ENCODE results near the gene HES1.
"Not testable (repeated sequence)": the region's sequence is repeated elsewhere in the genome, so short reads cannot be mapped to it uniquely, and the experiment has no call there.

The HES1 gene

GRCh38 chr3:194135806-194136518 lies at the start of gene HES1:
HES1 (plus strand) TSS chr3:194136148; CDS start chr3:194136381, 233 bp downstream.
- peak; percentile 18 to 30 for DNase-seq

- DNase-seq = no peak
Observed at GRCh38 chr3:194086388-194087075, 49.4 kb upstream of the HES1 start.

DNA sequence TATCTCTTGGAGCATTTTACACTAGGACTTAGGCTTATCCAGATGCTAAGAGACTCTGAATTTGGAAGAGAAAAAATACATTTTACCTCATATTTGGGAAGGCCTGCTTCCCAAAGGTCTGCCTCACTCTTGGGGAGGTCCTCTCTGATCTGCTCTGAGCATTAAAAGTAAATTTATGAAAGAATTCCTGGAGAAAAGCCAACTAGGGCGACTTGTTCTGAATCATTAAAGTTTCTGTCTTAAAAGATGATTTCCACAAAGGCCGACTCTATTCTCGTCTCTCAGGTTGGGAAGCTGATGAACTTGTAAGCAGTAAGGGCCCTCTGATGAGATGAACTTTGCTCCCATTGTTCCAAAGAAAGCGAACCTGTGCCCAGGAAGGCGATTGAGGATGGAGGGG lies 48.7 kb upstream of the HES1 start:
- DNase-seq = no peak

DNA sequence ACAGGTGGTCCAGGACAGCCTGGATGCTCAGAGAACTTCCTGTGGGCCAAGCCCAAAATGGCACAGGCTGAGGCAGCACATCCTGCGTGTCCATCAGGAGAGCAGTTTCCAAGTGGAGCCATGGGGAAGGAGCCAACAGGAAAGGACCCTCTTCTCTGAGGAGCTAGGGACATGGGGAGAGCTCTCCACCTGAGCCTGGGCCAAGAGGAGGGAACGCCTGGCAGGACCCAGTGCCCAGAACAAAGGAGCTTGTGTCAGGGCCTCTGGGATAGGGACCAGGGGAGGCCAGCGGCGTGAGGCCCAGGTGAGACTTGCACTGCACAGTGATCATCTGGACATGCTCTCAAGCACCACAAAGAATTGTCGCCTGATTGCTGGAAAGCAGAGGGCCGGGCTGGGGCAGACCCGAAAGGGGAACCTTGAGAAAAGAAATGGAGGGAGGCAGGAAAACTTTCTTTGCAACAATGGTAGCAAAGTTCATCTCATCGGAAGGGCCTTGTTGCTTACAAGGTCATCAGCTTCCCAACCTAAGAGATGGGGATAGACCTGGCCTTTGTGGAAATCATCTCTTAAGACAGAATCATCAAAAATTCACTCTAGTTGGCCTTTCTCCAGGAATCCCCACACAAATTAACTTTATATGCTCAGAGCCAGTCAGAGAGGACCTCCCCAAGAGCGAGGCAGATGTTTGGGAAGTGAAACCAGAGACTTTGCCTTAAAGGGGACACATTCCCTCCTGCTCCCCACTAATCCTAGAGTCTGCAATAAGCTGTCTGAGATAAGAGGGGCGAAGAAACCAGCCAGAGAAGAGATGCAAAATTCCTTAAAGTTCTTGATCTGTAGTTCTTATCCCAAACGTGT lies 47.7 kb upstream of the HES1 start:
- no peak for DNase-seq

- DNase-seq = peak; percentile 20 to 22
Observed at GRCh38 chr3:194089357-194090177, 46.4 kb upstream of the HES1 start.

- DNase-seq = not testable (repeated sequence)
Observed at GRCh38 chr3:194090178-194090555, 45.8 kb upstream of the HES1 start.

- DNase-seq = no peak
Observed at GRCh38 chr3:194090716-194091115, 45.2 kb upstream of the HES1 start.

GRCh38 chr3:194091141-194091540 lies 44.8 kb upstream of the HES1 start:
- DNase-seq = no peak

DNA sequence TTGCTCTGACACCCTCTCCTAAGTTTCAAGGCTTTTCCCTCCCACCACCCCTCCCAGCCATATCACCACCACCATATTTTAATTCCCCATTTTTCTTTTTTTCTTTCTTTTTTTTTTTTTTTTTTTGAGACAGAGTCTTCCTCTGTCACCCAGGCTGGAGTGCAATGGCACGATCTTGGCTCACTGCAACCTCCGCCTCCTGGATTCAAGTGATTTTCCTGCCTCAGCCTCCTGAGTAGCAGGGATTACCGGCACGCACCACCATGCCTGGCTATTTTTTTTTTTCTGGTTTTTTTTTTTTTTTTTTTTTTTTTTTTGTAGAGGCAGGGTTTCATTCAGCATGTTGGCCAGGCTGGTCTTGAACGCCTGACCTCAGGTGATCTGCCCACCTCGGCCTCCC lies 44.1 kb upstream of the HES1 start:
- not testable (repeated sequence) for DNase-seq

DNA sequence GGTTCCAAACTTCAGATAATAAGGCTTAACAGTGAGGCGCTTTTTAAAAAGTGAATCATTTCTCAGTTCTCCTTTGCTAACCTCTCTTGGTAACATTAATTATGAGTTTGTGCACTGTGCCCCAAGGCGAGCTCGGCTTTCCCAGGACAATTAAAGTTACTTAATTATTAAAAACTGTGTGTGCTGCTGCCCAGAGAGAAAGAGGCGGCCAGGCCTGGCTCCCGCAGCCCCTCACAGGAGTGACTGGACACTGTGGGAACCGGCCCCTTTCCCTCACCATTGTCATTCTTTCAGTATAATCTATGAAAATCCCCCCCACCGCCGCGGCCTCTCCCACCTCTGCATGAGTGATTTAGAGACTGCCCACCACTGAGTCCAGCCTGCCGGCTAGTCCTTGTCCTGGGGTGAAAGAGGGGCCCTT lies 43.1 kb upstream of the HES1 start:
- DNase-seq = no peak

DNA sequence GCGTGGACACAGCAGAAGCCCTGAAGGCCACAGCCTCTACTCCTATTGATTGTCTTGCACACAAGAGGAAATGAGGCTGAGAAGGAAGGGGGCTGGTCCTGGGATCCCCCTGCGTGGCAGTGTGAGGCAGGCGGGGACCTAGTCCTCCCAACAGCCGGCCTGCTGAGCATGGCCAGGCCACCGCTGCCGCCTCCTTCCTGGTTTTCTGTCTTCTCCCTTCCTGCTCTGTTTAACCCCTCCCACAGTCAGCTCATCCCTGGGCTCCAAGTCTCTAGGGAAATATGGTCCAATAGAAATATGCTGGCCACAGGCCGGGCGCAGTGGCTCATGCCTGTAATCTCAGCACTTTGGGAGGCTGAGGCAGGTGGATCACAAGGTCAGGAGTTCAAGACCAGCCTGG lies 42.1 kb upstream of the HES1 start:
- no peak for DNase-seq

DNA sequence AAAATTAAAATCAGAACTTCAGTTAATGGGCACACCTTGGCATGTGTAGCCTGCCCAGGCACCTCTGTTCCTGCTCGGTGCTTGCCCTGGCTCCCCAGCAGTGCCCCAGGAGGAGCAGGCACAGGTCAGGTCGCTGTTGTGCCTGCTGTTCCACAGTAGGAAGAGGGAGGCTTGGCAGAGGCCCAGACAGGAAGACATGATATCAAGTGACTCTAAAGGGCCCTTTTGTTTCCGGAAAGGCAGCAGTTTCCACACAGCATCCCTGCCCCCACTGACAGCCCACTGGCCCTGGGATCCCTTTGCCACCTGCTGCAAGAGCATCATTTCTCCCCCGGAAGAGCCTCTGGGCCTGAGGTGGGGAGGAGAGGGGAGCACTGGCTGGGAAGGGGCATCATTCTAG lies 40.5 kb upstream of the HES1 start:
- DNase-seq = no peak

DNA sequence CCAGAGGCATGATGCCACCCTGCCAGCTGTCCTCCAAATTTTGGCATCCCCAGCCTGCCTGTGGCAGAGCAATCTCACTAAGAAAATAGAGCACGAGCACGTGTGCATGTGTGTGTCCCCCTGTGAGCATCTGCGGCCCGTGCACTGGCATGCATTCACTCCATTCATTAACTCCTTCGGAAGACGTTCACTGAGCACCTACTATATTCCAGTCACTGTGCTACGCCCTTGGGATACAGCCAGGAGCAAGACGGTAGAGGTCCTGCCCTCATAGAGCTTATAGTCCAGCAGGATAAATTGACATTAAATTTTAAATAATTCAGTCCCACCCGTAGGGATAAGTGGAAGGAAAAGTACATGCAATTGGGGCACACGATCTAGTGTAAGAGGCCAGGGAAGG lies 40.0 kb upstream of the HES1 start:
- DNase-seq = no peak

DNA sequence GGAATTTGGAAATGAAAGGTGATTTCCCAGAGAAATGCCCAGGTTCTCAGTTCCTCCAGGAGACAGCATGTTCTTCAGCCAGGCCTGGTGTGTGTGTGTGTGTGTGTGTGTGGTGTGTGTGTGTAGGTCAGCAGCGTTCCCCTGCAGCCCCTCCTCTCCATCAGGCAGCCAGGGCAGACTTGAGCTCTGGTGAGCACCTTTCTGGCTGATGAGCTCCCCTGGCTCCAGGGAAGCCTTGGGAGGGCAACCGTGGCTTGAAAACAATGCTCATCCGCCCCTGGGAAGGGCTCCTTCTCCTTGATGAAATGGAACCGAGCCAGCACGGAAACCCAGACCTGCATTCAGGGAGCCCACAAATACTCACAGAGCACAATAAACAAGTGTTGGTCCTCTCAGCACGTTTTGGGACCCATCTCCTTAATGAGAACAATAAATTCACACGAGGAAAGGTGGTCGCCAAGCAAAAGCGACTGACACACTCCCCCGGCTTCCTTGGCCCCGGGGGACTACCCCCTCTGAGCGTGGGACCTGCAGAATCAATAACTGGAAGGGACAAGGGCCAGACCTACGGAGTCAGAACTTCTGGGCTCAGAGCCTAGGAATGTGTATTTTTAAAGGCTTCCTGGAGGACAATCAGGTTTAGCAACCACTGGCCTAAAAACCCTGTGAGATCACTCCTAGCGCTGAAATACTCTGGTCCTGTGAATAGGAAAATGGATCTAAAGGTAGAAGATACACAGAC lies 38.6 kb upstream of the HES1 start:
- no peak for DNase-seq

DNA sequence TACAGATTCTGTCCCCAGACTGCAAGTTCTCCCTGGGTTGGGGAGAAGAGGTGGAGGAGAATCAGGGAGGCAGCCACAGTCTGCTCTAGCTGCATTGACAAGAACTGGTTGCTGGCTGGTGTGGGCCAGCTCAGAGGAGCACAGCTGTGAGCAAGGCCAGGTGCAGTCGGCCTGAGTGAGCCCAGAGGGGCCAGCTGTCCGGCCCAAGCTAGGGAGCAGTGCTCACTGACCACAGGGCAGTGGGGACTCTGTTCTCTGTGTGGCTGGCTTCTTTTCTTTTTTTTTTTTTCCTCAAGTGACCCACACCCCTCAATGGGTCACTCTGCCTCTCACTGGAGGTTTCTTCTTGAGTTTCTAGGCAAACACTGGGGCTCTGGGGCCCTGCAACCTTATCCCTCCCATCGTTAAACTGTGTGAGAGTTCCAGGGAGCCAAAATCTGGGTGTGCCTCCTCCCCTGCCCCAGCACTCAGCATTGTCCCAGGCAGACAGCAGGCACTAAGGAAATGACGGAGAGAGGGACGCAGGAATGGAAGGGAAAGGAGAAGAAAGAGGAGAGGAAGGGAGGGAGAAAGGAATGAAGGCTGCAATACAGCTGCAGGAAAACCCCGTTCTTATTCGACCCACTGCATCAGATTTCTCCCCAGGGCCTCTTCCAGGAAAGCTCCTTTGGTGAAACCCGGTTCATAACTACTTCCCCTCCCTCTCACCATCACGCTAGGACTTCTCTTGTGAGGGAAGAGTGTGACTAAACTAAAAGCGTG lies 37.7 kb upstream of the HES1 start:
- no peak for DNase-seq

DNA sequence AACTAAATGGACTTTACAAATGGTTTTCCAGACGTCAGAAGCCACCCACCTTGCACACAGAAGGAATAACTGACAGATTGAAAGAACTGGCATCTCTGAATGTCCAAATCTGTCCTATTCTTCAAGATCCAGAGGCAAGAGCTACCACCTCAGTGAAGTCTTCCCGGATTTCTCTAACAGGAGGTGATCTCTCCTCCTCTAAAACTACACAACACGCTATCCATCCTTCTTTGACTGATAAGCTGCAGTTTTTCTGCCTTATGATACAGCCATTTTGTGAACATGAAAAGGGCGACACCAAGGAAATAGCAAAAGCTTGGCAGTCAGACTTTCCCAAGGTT lies 37.1 kb upstream of the HES1 start:
- DNase-seq = no peak

DNA sequence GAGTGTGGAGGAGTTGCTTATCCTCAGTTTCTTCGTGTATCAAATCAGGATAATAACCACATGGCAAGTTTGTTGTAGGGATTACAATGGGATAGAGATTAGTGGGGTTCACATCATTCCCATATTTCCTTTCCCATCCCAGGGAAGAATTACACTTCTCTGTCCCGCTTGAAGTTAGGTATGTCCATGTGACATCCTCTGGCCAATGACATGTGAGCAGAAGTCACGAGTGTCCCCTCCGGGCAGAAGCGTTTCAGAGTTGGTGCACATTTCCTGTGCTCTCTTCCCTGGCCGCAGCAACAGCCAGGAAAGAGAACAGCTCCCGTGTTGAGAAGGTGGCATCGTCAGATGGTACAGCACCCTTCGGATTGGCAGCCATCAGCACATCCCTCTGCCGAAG lies 36.7 kb upstream of the HES1 start:
- DNase-seq = no peak

DNA sequence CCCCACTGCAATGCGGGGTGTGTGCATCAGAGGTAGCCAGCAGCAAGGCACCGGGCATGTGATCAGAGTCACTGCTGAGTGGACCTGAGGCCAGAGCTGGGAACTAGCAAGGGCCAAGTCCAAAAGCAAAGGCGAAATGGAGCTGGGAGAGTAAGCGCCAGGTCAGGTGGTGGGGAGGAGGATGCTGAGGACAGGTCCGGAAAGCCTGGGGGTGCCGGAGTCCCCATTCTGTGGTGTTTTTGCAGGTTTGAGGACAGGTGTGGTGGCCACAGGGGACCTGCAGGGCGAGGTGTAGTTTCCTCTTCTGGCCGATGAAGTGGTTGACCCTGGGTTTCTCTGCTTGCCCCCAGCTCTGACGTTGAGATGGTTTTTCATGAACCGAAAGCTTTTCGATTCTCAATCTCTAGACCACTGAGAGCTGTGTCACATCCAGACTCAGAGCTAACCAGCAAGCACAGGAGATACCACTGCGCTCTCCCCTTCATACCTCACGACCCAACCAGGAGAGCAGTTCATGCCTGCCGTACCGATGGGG lies 35.0 kb upstream of the HES1 start:
- no peak for DNase-seq

DNA sequence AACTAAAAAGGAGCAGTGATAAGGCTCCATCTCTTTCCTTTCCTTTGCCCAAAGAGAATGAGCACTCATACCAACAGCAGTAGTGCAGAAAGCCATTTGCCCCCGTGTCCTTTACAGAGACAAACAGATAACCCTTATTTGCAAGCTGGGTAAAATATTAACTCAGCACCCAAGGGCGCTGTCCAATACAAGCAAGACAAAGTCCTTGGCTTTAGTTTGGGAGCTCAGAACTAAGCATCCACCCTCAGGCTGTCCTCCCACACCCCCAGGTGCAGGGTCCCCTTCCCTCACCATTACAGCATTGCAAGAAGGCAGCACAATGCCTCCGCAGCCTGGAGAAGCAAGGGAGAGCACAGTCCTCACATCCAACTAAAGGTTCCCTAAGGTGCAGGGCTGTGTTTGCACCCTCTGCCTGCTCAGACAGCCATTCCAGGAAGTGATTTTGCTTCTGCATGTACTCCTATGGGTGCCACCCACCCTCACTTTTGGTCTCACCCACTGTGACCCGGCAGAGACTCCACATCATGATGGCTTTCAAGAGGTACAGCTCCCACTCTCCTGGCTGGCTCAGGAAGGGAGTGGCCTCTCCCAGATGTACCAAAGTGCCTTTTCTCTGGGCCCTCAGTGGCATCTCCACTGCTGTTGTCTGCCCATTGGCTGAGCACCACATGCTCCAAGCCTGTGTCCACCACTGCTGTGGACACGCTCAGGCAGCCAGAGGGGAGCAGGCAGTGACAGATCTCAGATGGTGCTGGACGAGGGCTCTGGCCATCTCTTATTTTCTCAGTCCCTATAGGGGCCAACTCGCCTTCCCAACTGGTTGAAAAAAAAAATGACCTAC lies 34.1 kb upstream of the HES1 start:
- DNase-seq = no peak

GRCh38 chr3:194102436-194102835 lies 33.5 kb upstream of the HES1 start:
- DNase-seq = no peak

All from stimulated activated CD4-positive, alpha-beta T cell treated with anti-CD3 and anti-CD28 coated beads, Interleukin-2, amount 100 ng/mL, for 48 hours (primary cell).